Activated T-cell treated with anti-CD3 and anti-CD28 coated beads, Interleukin-2, amount 50 U/mL, for 4 hours (primary cell): ENCODE data around the gene FADS6. TPM values are rescaled to one million over a fixed set of nuclear protein-coding genes. Genes with fewer than 3 reads are reported as not detected.

ENCODE experiments used
- ATAC-seq, 2 donors: fragments of 200-7000 bp; cut with Tn5 transposase; one replicate each; pipeline ENCODE4 v1.10.0; 2021
- DNase-seq: peaks from one replicate; pipeline ENCODE4 v3.0.0-alpha.2; 2020
- H3K27me3 Mint-ChIP-seq: one replicate; pipeline ENCODE4 v1.8.0; 2021; ENCODE audit warnings: low read depth, mixed read lengths
- H3K36me3 Mint-ChIP-seq: one replicate; pipeline ENCODE4 v1.8.0; 2022; ENCODE audit warnings: mixed read lengths; ENCODE audit not compliant: insufficient read depth
- H3K4me1 Mint-ChIP-seq: one replicate; pipeline ENCODE4 v1.8.0; 2021; ENCODE audit warnings: low read depth, mixed read lengths
- H3K4me3 Mint-ChIP-seq: one replicate; pipeline ENCODE4 v1.8.0; 2021; ENCODE audit warnings: mild to moderate bottlenecking, moderate library complexity, mixed read lengths
- H3K9me3 Mint-ChIP-seq: one replicate; pipeline ENCODE4 v1.8.0; 2021; ENCODE audit warnings: mixed read lengths
- total RNA-seq, 3 donors: library from RNA; stranded (reverse); gene quantifications; one replicate each; pipeline ENCODE4 v1.2.1, GENCODE V29; 2021

FADS6 gene
- total RNA-seq, 3 donors from 2014 or later: not detected

DNA sequence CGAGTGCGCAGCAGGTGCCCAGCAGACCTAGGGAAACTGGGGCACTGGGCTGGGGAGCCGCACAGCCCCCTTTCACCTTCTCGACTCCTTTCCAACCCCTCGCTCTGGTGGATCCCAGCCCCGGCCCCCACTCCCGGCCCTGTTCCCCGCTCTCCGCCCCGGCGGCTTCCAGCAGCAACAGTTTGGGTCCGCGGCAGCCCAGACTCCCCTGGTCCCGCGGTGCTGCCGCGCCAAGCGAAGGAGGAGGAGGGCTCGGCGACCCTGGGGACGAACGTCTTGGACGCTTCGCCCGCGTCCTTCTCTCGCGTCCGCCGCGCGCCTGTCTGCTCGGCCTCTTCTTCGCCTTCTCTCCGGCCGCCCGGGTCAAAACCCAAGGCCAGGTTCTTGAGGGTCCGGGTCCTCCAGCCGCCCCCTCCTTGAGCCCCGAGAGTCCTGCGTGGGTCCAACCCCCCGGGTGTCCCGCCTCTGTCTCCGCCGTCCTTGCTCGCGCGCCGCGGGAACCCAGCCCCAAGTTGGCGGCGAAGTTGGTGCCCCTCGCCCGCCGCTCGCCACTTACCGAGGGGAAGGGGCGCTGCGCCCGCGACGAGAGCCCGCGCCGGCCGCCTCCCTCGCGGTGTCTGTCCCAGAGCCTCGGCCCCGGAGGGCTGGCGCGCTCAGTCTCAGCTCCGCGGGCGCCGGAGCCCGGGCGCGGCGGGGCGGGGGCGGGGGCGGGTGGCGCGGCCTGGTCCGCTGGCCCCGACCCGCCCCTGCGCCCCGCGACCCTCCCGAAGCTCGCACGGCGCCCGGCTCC, 32.4 kb downstream of the FADS6 start:
- Mint-ChIP-seq H3K36me3 (no peaks in the 10 kb centered on the region), H3K27me3 (peaks cover 45% of the 10 kb centered on the region), H3K9me3 (no peaks in the 10 kb centered on the region), H3K4me1 (peaks cover 18% of the 10 kb centered on the region), H3K4me3 (no peak overlapping the region)
- DNase-seq: no peak
- peak; percentile 6 to 7 for ATAC-seq

DNA sequence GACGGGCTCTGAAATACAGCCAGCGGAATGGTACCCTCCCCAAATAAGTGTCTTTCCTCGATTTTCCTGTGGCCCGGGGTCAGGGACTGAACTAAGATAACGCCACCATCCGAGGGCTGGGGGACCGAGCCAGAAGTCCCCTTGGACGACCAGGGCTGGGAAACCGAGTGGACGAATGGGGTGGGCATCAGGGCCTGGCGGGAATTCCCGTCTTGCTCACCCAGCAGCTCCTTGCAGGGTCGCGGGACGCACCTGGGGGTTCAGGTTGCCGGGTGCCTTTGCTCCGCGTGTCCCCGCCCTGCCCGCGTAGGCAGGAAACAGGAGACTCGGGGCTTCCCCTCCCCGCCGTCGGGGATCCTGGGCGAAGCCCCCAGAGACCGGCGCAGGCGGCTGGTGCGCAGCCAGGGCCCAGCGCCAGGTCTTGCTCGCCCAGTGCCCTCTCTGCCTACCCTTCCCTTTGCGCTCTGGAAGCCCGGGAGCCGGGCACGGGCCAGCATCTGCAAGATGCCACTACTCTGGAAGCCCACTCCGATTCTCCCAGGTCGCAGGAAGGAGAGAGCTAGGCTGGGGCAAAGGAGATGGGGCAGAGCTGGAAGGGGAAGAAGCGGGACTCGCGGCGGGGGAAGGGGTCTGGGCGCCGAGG, 33.1 kb downstream of the FADS6 start:
- no peaks in the 10 kb centered on the region for H3K9me3 Mint-ChIP-seq
- H3K36me3 Mint-ChIP-seq: no peaks in the 10 kb centered on the region
- peaks cover 52% of the 10 kb centered on the region for H3K27me3 Mint-ChIP-seq
- H3K4me1 Mint-ChIP-seq: peaks cover 18% of the 10 kb centered on the region
- peak overlapping the region; percentile 54 for H3K4me3 Mint-ChIP-seq
- DNase-seq (no peak), ATAC-seq (peak; percentile 5 to 9)

DNA sequence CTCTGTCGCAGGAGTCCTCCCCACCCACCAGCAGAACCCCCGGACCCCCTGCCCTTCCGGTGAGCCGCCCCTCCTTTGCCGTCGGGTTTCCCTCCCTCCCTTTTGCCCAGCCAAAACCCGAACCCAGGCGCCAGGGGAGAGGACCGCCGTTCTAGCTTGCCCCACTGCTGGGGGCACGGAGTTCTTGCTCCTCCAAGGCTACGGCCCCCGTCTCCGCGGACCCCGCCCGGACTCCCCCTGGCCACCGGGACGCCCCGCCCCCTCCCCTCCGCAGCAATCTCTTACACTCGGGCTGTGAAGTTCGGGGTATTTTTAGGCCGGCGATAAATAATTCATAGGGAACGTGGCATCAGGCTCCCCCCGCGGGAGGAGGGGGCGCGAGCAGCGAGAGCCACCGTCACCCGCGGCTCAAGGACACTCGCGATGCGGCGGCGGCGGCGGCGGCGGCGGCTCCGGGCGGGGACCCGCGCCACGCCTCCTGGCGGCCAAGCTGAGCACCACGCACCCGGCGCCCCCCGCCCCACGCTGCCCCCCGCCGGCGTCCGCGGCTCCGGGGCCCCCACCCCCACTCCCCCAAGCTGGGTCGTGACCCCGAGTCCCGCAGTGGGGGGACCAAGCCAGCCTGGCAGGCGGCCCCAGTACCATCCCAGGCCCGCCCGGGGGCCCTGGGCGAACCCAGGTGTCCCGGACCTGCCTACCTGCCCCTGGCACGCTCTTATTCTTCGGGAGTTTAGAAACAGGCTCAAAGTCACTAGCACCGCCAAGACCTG, 33.8 kb downstream of the FADS6 start, which contains the start of gene GRIN2C:
GRIN2C (minus strand) TSS at position 427 of the 770 bp plus-strand sequence. CDS start 4,793 bp downstream, outside the sequence.
- ATAC-seq (peak; percentile 37 to 42), DNase-seq (no peak)
- H3K4me3 Mint-ChIP-seq: peak within 1 kb of the TSS; percentile 54
- H3K36me3 Mint-ChIP-seq: no peaks in the 10 kb centered on the region
- peaks cover 59% of the 10 kb centered on the region for H3K27me3 Mint-ChIP-seq
- peaks cover 17% of the 10 kb centered on the region for H3K4me1 Mint-ChIP-seq
- H3K9me3 Mint-ChIP-seq: no peaks in the 10 kb centered on the region

DNA sequence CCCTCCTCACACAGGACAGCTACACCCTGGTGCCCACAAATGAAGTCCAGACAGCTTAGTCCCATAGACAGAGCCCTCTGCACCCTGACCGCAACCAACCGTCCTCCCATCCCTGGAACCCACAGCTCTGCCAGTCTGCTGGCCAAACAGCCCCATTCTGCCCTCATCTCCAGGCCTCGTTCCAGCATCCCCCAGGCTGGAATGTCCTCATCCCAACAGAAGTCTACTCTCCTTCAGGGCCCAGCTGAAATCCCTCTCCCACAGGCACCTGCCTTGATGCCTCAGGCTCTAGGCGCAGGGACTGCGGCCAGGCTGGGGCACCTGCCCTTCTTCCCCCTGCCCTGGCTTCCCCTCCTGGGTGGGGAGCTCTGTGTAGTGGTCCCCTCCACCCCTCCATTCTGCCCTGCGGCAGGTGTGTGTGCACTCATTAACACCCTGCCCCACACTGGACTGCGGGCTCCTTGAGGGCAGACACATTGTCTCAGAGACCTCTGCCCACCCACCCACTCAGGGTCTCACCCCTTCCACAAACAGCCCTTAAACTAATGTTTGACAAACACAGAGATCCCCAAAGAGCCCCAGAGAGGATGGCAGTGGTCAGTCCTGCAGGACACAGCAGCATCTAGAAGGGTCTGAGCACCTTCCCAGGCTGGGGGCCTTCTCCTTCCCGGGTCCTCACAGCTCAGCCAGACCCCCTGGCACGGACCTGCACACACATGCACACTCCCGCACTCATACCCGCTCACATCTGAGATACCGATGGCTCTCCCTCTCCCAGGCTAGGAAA, 34.6 kb downstream of the FADS6 start:
- Mint-ChIP-seq H3K36me3 (no peaks in the 10 kb centered on the region), H3K27me3 (peaks cover 67% of the 10 kb centered on the region), H3K4me3 (peak overlapping the region; percentile 35), H3K4me1 (peaks cover 17% of the 10 kb centered on the region), H3K9me3 (no peaks in the 10 kb centered on the region)
- no peak for DNase-seq
- no peak for ATAC-seq

DNA sequence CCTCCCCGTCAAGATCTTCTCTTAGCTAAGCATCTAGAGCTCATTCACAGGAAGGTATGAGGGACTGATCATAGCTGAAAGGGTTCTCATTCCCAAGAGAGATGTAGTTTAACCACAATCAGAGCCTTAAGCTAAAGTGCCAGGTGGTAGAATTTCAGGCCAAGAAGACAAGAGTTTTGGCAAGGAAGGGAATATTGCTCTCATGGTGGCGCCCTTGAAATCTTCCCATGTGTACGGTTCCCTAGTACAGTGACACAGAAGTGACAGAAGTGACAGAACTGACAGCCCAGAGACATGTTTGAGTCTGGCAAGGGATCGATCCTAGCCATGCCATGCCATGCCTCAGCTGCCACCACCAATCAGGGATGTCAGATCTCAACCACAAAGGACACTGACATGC, 36.2 kb downstream of the FADS6 start:
- H3K4me3 Mint-ChIP-seq: no peak overlapping the region
- DNase-seq: no peak
- H3K36me3 Mint-ChIP-seq: no peaks in the 10 kb centered on the region
- peaks cover 74% of the 10 kb centered on the region for H3K27me3 Mint-ChIP-seq
- H3K4me1 Mint-ChIP-seq: peaks cover 19% of the 10 kb centered on the region
- ATAC-seq: no peak
- no peaks in the 10 kb centered on the region for H3K9me3 Mint-ChIP-seq

DNA sequence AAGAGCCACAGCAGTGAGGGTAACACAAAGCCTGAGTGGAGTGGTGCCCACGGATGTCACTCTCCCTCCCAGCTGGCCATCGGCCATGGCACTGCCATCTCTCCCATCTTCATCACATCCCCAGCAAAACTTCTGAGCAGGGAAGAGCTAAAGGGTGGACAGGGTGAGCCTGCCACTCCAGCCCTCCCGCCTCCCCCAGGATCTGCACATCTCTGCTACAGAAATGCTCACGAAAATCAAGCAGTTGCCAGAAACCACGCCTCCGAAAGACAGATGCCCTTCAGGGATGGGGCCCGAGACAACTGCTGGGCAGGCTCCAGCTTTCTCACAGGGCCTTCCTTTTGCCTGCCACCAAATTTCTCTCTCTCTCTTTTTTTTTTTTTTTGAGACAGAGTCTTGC, 37.3 kb downstream of the FADS6 start:
- DNase-seq: no peak
- H3K9me3 Mint-ChIP-seq: no peaks in the 10 kb centered on the region
- peaks cover 70% of the 10 kb centered on the region for H3K27me3 Mint-ChIP-seq
- ATAC-seq: no peak
- no peak overlapping the region for H3K4me3 Mint-ChIP-seq
- H3K4me1 Mint-ChIP-seq: peaks cover 14% of the 10 kb centered on the region
- no peaks in the 10 kb centered on the region for H3K36me3 Mint-ChIP-seq

DNA sequence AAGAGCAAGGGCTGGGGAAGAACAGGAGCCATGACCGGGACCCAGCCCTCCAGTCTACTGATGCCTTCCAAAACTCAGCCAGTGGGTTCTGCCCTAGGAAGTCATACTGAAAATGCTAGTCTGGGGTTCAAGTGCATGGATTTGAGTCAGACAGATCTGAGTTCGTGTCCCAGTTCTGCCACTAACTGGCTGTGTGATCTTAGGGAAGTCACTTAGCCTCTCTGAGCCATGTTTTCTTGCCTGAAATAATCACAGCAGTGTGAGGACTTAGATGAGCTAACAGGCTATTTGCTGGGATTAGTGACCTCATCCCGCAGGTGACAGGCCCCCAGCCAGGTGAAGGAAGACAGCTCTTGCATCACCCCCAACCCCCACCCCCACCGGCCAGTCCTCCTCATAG, 38.1 kb downstream of the FADS6 start:
- DNase-seq (no peak), ATAC-seq (no peak)
- peaks cover 14% of the 10 kb centered on the region for H3K4me1 Mint-ChIP-seq
- no peak overlapping the region for H3K4me3 Mint-ChIP-seq
- H3K36me3 Mint-ChIP-seq: no peaks in the 10 kb centered on the region
- H3K9me3 Mint-ChIP-seq: no peaks in the 10 kb centered on the region
- H3K27me3 Mint-ChIP-seq: peaks cover 67% of the 10 kb centered on the region

DNA sequence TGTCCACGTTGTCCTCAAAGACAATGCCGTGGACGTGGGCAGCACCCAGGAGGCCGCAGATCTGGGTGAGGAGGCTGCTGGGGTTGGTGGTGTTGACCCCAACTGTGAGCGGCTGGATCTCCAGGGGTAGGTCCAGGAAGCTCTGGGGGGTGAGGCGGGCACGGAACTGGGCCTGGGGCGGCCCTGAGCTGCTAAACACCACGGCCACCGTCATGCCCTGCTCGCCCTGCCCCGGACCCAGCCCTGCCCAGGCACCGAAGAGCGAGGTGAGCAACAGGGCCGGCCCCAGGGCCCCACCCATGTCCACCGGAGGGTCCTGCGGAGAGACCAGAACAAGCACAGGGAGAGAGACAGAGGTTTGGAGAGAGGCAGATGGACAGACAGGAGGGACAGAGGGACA, 38.6 kb downstream of the FADS6 start:
- H3K4me3 Mint-ChIP-seq: no peak overlapping the region
- H3K9me3 Mint-ChIP-seq: no peaks in the 10 kb centered on the region
- no peaks in the 10 kb centered on the region for H3K36me3 Mint-ChIP-seq
- H3K4me1 Mint-ChIP-seq: peaks cover 10% of the 10 kb centered on the region
- ATAC-seq: no peak
- peaks cover 63% of the 10 kb centered on the region for H3K27me3 Mint-ChIP-seq
- no peak for DNase-seq

DNA sequence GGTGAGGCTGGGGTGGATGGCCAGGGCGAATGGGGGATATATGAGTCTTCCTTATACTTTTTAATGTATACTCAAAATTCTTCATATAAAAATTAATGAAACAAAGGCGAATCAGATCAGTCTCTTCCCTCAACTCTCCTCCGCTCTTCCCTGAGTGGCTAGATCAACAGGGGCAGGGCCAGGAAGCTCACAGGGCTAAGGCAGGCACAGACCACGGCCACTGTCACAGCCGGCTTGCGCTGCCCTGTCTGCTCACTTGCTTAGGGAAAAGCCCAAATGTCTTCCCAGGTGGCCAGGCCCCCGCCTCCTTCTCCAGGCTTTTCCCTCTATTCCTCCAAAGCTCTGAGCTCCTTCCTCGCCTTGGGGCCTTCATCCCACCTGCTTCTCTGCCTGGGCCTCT, 39.8 kb downstream of the FADS6 start:
- no peak for ATAC-seq
- Mint-ChIP-seq H3K27me3 (peaks cover 56% of the 10 kb centered on the region), H3K4me1 (peaks cover 5% of the 10 kb centered on the region), H3K9me3 (no peaks in the 10 kb centered on the region), H3K4me3 (peak overlapping the region; percentile 2), H3K36me3 (no peaks in the 10 kb centered on the region)
- no peak for DNase-seq

DNA sequence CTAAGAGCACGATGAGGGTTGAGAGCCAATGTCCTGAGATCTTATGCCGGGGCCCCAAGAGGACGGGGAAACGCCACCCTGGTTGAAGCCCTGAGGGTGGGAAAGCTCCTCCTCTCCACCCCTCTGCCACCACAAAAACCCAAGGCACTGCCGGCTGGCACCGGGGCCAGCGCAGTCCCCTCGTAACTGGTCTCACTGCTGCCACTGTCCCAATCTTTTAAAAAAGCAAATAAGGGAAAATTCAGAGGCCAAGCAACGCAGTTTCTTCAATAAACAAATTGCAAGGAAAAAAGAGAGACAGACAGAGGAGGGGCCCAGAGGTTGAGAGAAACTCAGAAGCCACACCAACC, 40.4 kb downstream of the FADS6 start:
- Mint-ChIP-seq H3K9me3 (no peaks in the 10 kb centered on the region), H3K4me1 (peaks cover 5% of the 10 kb centered on the region), H3K4me3 (peak overlapping the region; percentile 79), H3K27me3 (peaks cover 53% of the 10 kb centered on the region), H3K36me3 (no peaks in the 10 kb centered on the region)
- peak in 1 of 2 donors; percentile 13 for ATAC-seq
- DNase-seq: no peak

DNA sequence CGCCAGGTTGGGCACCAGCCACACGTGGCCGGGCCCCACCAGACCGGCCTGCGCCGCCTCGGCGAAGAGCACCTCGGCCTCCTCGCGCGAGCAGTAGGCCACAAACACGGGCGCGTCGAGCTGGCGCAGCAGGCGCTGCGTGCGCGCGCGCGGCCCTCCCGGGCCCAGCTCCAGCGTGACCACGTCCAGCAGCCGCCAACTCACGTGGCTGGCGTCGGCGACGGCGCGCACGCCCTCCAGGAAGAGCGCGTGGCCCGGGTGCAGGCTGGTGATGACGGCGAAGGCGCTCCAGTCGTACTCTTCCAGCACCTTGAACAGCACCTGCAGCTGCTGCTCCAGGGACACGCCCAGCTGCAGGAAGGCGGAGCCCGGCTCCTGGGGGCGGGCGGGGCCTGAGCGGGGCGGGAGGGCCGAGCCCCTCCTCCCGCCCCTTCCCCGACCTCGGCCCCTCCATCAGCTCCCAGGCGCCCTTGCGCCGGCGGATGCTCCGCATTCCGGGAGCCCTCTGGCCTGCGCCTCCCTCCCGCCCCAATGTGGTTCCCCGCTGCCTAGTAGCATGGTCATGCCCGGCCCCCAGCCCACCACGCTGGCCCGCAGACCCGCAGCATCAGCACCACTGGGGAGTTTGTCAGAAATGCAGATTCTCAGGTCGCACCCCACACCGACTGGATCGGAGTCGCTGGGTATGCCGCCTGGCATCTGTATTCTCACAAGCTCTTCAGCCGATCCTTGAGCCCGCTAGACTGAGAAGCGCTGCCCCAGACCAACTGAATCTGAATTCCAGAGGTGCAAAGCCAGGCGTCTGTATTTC, 41.0 kb downstream of the FADS6 start:
- H3K36me3 Mint-ChIP-seq: no peaks in the 10 kb centered on the region
- DNase-seq: peak; percentile 47
- peaks cover 5% of the 10 kb centered on the region for H3K4me1 Mint-ChIP-seq
- H3K9me3 Mint-ChIP-seq: no peaks in the 10 kb centered on the region
- ATAC-seq: peak; percentile 89 to 90
- peak overlapping the region; percentile 79 for H3K4me3 Mint-ChIP-seq
- H3K27me3 Mint-ChIP-seq: peaks cover 49% of the 10 kb centered on the region

DNA sequence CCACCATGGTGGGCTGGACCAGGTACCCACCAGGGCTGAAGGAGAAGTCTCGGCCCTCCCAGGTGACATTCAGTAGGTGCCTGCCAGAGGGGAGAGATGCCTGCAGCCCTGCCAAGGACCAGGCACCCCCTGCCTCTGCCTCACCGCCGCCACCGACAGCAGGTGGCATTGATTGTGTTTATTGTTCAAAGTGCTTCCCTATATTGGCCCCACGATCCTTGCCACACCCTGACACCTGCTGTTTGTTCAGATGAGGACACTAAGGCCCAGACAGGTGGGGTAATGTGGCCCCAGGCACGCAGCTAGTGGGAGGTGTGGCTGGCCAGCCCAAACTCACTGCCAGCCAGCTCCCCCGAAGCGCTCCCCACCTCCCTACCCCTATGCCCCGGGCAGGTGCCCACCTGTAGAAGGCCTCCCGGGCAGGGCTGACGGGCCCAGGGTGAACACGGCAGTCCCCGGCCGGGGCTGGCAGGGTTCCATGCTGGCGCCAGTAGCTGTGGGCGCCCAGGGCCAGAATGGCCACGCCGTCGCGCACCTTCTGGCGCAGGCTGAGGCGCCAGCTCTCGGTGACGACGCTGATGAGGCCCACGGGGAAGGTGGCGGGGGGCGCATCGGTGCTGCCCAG, 41.7 kb downstream of the FADS6 start:
- H3K36me3 Mint-ChIP-seq: no peaks in the 10 kb centered on the region

DNA sequence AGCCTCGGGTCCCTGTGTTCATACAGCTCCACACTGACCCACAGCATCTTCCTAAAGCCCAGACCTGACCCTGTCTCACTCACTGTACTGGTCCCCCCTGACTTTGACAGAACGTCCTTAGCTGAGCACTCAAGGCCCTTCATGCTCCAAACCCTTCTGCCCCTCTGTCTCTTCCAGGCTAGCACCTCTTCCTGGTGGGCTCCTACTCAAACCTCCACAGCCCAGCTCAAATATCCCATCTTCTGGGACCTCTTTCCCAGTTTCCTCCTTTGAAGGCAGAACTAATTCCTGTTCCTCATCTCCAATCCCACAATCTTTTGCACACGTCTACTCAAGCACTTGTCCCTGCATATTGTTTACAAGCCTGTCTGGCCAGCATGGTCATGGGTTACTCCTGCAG, 42.5 kb downstream of the FADS6 start:
- Mint-ChIP-seq H3K9me3 (no peaks in the 10 kb centered on the region), H3K4me3 (no peak overlapping the region), H3K27me3 (peaks cover 34% of the 10 kb centered on the region), H3K36me3 (no peaks in the 10 kb centered on the region), H3K4me1 (peaks cover 5% of the 10 kb centered on the region)
- ATAC-seq (no peak), DNase-seq (no peak)

More for the DNA sequence above, 41.7 kb downstream of the FADS6 start:
- peaks cover 5% of the 10 kb centered on the region for H3K4me1 Mint-ChIP-seq
- DNase-seq (no peak), ATAC-seq (no peak)
- H3K9me3 Mint-ChIP-seq: no peaks in the 10 kb centered on the region
- H3K27me3 Mint-ChIP-seq: peaks cover 42% of the 10 kb centered on the region
- H3K4me3 Mint-ChIP-seq: no peak overlapping the region
